Right renal cortex interstitium (tissue), 3 donors: ENCODE results near the gene APLP1. TPM values are rescaled to one million over a fixed set of nuclear protein-coding genes. Genes with fewer than 3 reads are reported as not detected.
"Not testable (repeated sequence)": the region's sequence is repeated elsewhere in the genome, so short reads cannot be mapped to it uniquely, and the experiment has no call there.

Experiments used
- DNase-seq, 3 donors: peaks; one replicate each; pipeline ENCODE4 v3.0.0-alpha.2; 2013; ENCODE audit warnings: low read depth in 3 of 3, low spot score in 2 of 3
- polyA plus RNA-seq, 3 donors: library from polyadenylated mRNA; unstranded; fragments of 120-200 nt; gene quantifications; one replicate each; pipeline ENCODE4 v1.2.1, GENCODE V29; 2013; ENCODE audit not compliant: insufficient read length in 3 of 3

APLP1 gene
- 10 to 100 TPM; 17.7 to 25.0 (median 23.4) TPM for polyA plus RNA-seq

- DNase-seq = no peak
Measured at GRCh38 chr19:35868172-35868822, at the start of gene APLP1. APLP1 (plus strand) TSS chr19:35868574; CDS start chr19:35868637, 63 bp downstream.

DNA sequence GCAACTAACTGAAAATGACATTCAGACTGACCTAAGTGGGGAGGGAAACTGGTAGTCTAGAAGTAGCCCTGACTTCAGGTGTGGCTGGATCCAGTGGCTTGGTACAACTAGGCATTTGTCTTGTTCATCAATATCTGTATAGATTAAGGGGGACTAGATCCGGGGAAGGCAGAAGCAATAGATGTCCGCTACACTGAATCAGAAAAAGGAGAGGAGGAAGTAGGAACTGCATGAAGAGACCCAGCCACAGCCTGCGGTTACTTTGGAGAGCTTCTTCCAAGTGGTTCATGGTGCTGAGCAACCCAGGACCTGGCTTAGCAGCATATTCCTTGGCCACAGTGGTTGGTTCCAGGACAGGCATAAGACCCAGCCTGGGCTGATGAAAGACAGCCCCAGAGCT, 45.8 kb upstream of the APLP1 start:
- no peak for DNase-seq

DNA sequence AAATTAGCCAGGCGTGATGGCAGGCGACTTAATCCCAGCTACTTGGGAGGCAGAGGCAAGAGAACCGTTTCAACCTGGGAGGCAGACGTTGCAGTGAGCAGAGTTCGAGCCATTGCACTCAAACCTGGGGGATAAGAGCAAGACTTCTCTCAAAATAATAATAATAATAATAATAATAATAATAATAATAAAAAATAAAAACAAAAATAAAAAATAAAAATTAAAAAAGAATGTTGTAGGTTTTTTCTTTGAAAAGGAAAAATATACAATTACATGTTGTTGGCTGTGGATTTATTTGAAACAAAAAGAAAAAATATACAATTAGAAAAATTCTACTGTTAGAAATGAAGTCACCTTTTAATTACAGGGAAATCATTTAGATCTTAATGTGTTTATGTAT, 44.2 kb upstream of the APLP1 start:
- no peak for DNase-seq

- DNase-seq = peak; percentile 72 to 85 (median 78)
Measured at GRCh38 chr19:35828692-35829301, 39.6 kb upstream of the APLP1 start.

DNA sequence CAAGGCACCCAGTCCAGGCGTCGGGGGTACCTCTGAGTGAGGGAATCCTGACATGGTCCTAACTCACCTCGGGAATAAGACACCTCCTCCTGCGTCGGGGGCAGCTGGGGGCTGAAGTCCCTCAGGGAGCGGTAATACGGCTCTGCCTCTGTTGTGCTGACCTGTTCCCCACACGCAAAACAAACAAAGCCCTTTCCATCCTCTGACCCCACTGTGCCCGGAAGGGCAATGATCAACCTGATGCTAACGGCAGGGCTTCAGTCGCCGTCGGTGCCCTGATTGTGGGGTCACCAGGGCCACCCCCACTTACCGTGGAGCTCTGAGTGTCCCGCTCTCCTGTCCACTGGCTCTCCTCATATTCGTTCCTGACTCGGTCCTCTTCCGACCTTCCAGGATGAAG, 37.4 kb upstream of the APLP1 start:
- DNase-seq = no peak

GRCh38 chr19:35832054-35832453, 36.3 kb upstream of the APLP1 start:
- no peak for DNase-seq

- no peak for DNase-seq
Measured at GRCh38 chr19:35833972-35834371, 34.4 kb upstream of the APLP1 start.

- not testable (repeated sequence) for DNase-seq
Measured at GRCh38 chr19:35836096-35836495, 32.3 kb upstream of the APLP1 start.

DNA sequence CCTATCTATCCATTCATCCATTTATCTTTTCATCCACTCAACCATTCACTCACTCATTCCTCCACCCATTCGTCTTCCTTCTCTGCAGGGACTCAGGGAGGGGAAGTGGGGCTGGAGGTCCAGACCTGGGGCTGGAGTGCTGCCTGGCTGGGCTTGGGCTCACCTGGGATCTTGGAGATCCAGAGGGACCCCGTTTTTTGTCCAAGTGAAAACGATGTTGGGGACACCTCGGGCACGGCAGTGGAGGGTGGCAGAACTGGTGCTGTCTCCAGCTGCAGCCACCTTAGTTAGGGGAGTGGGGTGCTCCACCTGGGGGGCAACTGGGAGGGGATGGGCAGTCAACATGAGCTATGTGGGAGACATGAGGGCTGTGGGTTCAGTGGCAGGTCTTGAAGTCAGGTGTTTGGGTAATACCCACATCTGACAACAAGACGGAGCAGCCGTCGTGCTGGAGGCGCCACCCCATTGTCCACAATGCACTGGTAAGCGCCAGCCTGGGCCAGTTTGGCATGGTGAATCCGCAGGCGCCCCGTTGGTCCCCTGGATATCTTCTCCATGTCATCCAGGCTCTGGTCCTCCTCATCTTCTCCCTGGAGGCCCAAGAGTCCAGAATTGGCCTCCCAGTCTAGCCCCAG, 26.3 kb upstream of the APLP1 start:
- no peak for DNase-seq

DNA sequence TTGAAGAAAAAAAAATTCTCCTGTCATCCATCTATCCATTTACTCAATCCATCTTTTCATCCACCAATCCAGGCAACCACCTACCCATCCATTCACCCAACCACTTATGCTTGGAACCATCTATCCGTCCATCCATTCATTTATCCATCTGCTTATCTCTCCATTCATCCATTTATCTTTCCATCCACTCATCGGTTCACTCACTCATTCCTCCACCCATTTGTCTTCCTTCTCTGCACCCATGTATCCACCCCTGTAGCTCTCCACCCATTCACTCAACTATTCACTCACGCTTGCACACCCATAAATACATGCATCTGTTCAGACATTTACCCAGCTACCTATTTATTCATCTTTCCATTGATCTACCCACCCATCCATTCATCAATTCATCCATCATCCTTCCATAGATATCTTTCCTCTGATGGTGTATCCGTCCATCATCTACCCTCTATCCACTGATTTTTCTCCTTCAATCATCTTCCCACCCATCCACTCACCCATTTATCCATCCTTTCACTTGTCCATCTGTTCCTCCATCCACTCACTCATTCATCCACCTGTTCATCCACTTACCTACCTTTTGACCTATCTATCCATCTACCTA, 25.6 kb upstream of the APLP1 start:
- DNase-seq = no peak

DNA sequence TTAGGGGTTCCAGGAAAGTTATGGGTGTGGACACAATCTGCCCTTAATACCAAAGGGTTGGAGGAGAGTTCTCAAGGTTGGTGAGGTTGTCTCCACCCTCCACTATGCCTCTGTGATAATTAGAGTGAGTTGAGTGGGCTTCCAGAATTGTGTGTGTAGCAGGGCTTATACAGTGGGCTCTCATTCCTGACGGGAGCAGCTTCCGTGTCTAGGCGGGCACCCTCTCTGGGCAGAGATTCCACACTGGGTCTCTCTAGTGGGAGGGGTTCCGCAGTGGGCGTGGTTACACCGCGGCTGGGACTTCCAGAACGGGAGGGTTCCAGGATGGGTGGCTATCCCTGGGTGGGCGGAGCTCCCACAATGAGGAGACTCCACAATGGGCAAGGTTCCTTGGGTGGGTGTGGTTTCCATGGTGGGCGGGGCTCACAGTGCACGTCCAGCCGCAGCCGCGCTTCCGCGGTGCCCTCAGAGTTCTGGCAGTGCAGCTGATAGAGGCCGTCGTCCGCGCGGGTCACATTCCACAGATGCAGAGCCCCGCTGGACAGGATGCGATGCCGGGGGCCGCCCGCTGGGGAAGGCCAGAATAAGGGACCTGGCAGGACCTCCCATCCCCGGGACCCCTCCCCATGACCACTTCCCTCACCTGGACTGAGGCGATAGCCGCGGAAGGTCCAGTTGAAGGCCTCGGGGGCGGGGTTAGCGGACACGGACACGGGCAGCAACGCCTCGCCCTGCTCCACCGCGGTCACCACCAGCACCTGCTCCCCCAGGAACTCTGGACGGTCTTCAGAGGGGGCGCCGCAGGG, 24.5 kb upstream of the APLP1 start:
- no peak for DNase-seq

GRCh38 chr19:35844482-35845214, 23.7 kb upstream of the APLP1 start:
- DNase-seq = no peak

DNA sequence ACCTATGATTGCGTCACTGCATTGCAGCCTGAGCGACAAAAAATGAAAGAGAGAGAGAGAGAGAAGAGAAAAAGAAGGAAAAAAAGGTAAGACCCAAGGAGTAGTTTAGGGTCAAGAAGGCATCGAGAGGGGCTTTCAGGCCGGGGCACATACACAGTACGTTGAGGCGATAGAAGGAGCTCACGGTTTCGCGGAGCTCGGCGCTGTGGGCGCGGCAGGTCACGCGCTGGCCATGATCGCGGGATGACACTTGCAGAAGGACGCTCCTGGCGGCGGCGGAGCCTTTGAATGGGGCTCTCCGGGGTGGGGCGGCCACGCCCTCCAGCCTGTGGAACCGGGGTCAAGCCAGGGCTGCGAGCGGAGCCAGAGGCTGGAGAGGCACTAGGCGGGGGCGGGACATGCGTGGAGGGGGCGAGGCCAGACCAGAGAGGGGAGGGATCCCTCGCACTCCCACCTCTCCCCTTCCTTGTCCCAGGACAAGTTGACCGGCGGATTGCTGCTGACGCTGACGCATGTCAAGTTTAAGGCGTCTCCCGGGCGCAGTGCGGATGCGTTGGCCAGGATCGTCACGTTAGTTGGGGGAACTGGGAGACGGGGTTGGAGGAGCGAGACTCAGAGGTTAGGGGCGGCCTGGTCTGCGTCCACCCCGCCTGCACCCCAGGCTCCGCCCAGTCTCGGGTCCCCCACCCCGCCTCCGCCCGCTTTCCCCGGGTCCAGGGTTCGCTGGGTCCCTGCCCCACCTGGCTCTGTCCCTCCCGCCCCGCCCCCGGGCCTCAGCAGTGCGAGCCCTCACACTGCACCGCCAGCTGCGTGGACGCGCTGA, 22.9 kb upstream of the APLP1 start:
- DNase-seq = no peak

DNA sequence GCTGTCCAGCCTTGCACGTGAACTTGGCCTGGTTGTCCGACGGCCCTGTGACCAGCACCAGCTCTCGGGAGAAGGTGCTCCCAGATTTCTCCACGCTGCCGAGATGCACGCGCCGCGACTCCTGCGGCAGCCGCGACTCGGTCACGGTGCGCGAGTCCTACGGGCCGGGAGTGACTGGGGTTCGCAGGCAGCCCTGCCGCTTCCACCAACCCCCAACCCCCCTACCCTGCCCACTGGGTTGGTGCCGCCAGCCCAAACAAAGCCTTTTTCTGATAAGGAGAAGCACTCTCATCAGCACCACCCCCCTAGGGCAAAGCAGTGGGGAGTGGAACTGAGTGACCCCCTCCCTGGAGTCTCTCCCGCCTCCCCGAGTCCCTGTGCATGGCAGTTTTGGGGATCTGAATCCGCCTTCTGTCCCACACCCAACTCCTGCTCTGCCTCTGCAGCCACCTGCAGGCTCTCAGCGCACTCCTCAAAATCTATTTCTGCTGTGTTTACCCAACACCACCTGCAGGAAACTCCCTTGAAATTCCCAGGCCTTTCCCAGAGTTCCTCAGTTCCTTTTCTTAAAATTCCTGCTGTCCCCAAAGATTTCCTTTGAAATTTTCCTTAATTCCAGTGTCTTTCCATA, 22.2 kb upstream of the APLP1 start:
- DNase-seq = no peak

GRCh38 chr19:35847911-35848310, 20.5 kb upstream of the APLP1 start:
- no peak for DNase-seq

- DNase-seq = no peak
Measured at GRCh38 chr19:35848486-35848885, 19.9 kb upstream of the APLP1 start.

GRCh38 chr19:35848919-35849505, 19.4 kb upstream of the APLP1 start:
- DNase-seq = no peak

DNA sequence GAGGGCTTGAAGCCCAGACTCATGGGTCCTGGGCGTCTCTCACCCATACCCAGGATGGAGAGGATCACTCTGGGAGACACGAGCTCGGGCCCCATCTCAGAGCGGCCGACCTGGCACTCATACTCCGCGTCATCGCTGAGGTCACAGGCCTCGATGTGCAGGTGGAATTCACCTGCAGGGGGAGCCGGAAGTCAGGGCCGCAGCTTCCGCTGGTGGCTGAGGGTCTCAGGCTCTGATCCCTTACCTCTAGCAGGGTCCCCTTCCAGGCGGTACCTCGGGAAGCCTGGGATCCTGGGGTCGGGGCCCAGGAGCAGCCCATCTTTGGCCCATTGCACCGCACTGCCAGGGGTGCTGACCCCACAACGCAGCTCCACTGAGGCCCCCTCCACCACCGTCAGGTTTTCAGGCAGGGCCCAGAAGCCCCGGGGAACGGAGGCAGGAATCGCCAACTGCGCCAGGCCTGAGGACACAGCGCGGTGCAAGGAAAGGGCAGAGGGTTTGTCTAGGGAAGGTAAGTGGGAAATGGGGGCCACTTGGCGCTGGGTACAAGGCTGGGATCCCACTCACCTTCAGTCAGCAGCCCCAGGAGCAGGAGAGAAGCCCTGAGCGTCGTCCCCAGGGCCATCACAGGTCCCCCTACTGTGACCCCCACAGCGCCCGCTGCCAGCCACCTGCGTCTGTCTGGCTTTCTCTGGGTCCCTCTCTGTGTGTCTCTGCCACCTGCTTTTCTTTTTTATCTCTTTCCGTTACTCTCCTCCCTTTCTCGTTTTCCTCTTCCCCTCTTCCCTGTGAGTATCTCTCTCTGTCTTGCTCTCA, 17.0 kb upstream of the APLP1 start:
- no peak for DNase-seq
